SK-N-SH treated with all-trans-retinoic acid at 6 μM for 48 hours (cell line): ENCODE data around the gene ZNF512.

Experiments used
- ESRRG ChIP-seq: fragments of 250-450 bp; sonication (Bioruptor Pico); IDR thresholded peaks from 2 replicates; pipeline ENCODE4 v1.6.1; 2021; ENCODE audit warnings: mild to moderate bottlenecking
- PATZ1 ChIP-seq: fragments of 250-450 bp; sonication (Bioruptor Pico); IDR thresholded peaks from 2 replicates; pipeline ENCODE4 v1.8.0; 2020; ENCODE audit warnings: mild to moderate bottlenecking, moderate library complexity, borderline replicate concordance
- PPARA ChIP-seq: fragments of 250-450 bp; sonication (Bioruptor Pico); IDR thresholded peaks from 2 replicates; pipeline ENCODE4 v1.5.0; 2020; ENCODE audit warnings: mild to moderate bottlenecking, borderline replicate concordance
- TF ChIP-seq, protein P1 (sequence below): fragments of 250-450 bp; sonication (Bioruptor Pico); IDR thresholded peaks from 2 replicates; pipeline ENCODE4 v1.5.1; 2021; ENCODE audit warnings: mild to moderate bottlenecking, moderate library complexity

DNA sequence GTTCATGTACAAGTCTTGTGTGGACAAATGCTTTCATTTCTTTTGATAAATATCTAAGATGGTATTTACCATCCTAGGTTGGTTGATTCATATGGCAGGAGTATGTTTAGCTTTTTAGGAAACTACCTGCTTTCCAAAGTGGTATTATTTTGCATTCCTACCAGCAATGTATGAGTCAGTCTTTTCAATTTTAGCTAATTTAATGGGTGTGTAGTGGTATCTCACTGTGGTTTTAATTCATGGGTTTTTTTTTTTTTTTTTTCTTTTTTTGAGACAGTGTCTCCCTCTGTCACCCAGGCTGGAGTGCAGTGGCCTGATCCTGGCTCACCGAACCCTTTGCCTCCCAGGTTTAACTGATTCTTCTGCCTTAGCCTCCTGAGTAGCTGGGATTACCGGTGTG, 4.2 kb downstream of the ZNF512 start:
- TF ChIP-seq PPARA (CRISPR knock-in tag) = no peak
- TF ChIP-seq PATZ1 (CRISPR knock-in tag) = no peak
- TF ChIP-seq ESRRG (CRISPR knock-in tag) = no peak
- TF ChIP-seq, protein P1, sequence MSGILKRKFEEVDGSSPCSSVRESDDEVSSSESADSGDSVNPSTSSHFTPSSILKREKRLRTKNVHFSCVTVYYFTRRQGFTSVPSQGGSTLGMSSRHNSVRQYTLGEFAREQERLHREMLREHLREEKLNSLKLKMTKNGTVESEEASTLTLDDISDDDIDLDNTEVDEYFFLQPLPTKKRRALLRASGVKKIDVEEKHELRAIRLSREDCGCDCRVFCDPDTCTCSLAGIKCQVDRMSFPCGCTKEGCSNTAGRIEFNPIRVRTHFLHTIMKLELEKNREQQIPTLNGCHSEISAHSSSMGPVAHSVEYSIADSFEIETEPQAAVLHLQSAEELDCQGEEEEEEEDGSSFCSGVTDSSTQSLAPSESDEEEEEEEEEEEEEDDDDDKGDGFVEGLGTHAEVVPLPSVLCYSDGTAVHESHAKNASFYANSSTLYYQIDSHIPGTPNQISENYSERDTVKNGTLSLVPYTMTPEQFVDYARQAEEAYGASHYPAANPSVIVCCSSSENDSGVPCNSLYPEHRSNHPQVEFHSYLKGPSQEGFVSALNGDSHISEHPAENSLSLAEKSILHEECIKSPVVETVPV (CRISPR knock-in tag) = no peak
